Body of pancreas (tissue), 4 donors: ENCODE results near the gene ARHGAP18. TPM values are rescaled to one million over a fixed set of nuclear protein-coding genes. Genes with fewer than 3 reads are reported as not detected.

Source experiments
- ATAC-seq: fragments of 150-250 bp; one replicate; pipeline ENCODE4 v1.9.1; 2016
- DNase-seq, 4 donors: peaks; one replicate each; pipeline ENCODE4 v3.0.0-alpha.2; 2019
- H3K27ac ChIP-seq, 4 donors: fragments of 200-600 bp; sonication (generic); 1 replicate in 3 of 4; 2 replicates in 1 of 4; pipeline versions ENCODE4 v1.5.1 to v1.6.1; 2016 to 2019; ENCODE audit warnings: mild to moderate bottlenecking in 1 of 4, mixed read lengths in 1 of 4, moderate library complexity in 1 of 4
- H3K27me3 ChIP-seq, 2 donors: fragments of 200-600 bp; sonication (generic); one replicate each; pipeline ENCODE4 v1.6.0; 2016; ENCODE audit warnings: mild to moderate bottlenecking in 1 of 2
- H3K36me3 ChIP-seq, 2 donors: fragments of 200-600 bp; sonication (generic); replicated peaks in 1 of 2; 2 replicates each; pipeline ENCODE4 v1.5.1; 2016; ENCODE audit warnings: low read depth in 2 of 2; ENCODE audit not compliant: insufficient read depth in 1 of 2
- H3K4me1 ChIP-seq: fragments of 200-600 bp; sonication (generic); one replicate; pipeline ENCODE4 v1.6.0; 2016
- H3K4me3 ChIP-seq, 2 donors: fragments of 200-600 bp; sonication (generic); 1 replicate in 1 of 2; 2 replicates in 1 of 2; pipeline ENCODE4 v1.5.1; 2016 to 2019
- H3K9me3 ChIP-seq, 3 donors: fragments of 200-600 bp; sonication (generic); 1 replicate in 2 of 3; 2 replicates in 1 of 3; pipeline ENCODE4 v1.5.1; 2016
- POLR2A ChIP-seq, 3 donors: fragments of 450-650 bp; IDR thresholded peaks; one replicate each; pipeline ENCODE4 v1.6.1; 2016; ENCODE audit warnings: antibody characterized with exemption in 3 of 3, mild to moderate bottlenecking in 2 of 3
- WGBS, 2 donors: methylation state at CpG; one replicate each; pipeline ENCODE4 v1.1.5; 2017; 5-methylcytosine and 5-hydroxymethylcytosine counted together
- intact Hi-C: fragments of 100-400 bp; cut with DNase I; formaldehyde crosslinking; loops from one replicate; pipeline ENCODE4 v1.15.1; 2023
- total RNA-seq, 2 donors: library from RNA; depleted of rRNA; stranded (reverse); fragments of >200 nt; gene quantifications; one replicate each; pipeline ENCODE4 v1.1.0, GENCODE V29; 2016
- TF ChIP-seq, protein P1 (sequence below), 7 experiments: fragments of 450-650 bp in 4 of 7; fragments of 200-600 bp in 3 of 7; sonication (generic) in 3 of 7; IDR thresholded peaks; one replicate each; pipeline ENCODE4 v1.5.1; 2016 to 2019; ENCODE audit warnings: antibody characterized with exemption in 7 of 7

ARHGAP18 gene
- total RNA-seq, 2 donors from 2014 or later = 16.2 to 30.6 TPM

- TF ChIP-seq POLR2A (IDR thresholded peaks at IDR 0.05) = no peak
- TF ChIP-seq, protein P1, sequence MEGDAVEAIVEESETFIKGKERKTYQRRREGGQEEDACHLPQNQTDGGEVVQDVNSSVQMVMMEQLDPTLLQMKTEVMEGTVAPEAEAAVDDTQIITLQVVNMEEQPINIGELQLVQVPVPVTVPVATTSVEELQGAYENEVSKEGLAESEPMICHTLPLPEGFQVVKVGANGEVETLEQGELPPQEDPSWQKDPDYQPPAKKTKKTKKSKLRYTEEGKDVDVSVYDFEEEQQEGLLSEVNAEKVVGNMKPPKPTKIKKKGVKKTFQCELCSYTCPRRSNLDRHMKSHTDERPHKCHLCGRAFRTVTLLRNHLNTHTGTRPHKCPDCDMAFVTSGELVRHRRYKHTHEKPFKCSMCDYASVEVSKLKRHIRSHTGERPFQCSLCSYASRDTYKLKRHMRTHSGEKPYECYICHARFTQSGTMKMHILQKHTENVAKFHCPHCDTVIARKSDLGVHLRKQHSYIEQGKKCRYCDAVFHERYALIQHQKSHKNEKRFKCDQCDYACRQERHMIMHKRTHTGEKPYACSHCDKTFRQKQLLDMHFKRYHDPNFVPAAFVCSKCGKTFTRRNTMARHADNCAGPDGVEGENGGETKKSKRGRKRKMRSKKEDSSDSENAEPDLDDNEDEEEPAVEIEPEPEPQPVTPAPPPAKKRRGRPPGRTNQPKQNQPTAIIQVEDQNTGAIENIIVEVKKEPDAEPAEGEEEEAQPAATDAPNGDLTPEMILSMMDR (IDR thresholded peaks at IDR 0.05) = no peak
- 90% methylated on average over 3 of the region's 3 CpGs for WGBS, 2 donors
- intact Hi-C loops = no loop called here
- H3K4me3 ChIP-seq = no peak overlapping the region
- ATAC-seq (no peak), DNase-seq (no peak)
- H3K27ac ChIP-seq = no peak overlapping the region
- H3K27me3 ChIP-seq = no peaks in the 10 kb centered on the region
- peaks cover 0 to 5% of the 10 kb centered on the region in 2 donors for H3K36me3 ChIP-seq
- no peaks in the 10 kb centered on the region for H3K9me3 ChIP-seq
- peaks cover 32% of the 10 kb centered on the region for H3K4me1 ChIP-seq
These were observed 74.4 kb downstream of the ARHGAP18 start for GRCh38 chr6:129635396-129636130.

DNA sequence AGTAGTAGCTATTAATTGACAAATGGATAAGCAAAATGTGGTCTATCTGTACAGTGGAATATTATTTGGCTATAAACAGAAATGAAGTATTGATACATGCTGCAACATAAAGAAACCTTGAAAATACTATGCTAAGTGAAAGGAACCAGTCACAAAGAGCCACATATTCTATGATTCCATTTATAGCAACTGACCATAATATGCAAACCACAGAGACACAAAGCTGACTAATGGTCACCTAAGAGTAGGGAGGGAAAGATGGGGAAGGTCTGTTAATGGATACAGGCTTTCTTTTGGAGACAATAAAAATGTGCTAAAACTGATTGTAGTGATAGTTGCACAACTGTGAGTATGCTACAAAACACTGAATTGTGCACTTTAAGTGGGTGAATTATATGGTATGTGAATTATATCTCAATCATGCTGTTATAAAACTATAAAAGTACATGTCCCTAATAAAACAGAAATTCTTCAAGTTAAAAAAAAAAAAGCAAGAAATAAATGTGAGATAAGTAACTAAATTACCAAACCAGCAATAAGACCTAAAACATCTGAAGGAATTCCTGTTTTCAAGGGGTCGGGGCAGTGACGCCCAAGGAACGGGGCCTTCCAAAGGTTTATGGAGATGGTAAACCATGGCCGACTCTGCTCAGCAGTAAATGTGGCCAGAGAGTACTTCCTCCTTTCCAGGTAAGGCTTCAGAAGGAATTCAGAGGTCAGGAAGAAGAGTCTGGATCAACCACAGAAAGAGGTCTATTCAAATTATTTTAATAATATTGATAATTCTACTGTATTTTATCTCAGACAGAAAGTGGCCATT, 75.4 kb downstream of the ARHGAP18 start:
- DNase-seq (no peak), ATAC-seq (no peak)
- no peak overlapping the region for H3K4me3 ChIP-seq
- no peak overlapping the region for H3K27ac ChIP-seq
- no peaks in the 10 kb centered on the region for H3K9me3 ChIP-seq
- WGBS, 2 donors = 90 to 91% methylated on average over 4 of the region's 4 CpGs
- H3K27me3 ChIP-seq = no peaks in the 10 kb centered on the region
- no peak for TF ChIP-seq POLR2A (IDR thresholded peaks at IDR 0.05)
- TF ChIP-seq, protein P1 (IDR thresholded peaks at IDR 0.05) = no peak
- H3K36me3 ChIP-seq = peaks cover 0 to 5% of the 10 kb centered on the region in 2 donors
- H3K4me1 ChIP-seq = peaks cover 31% of the 10 kb centered on the region
- intact Hi-C loops = no loop called here

DNA sequence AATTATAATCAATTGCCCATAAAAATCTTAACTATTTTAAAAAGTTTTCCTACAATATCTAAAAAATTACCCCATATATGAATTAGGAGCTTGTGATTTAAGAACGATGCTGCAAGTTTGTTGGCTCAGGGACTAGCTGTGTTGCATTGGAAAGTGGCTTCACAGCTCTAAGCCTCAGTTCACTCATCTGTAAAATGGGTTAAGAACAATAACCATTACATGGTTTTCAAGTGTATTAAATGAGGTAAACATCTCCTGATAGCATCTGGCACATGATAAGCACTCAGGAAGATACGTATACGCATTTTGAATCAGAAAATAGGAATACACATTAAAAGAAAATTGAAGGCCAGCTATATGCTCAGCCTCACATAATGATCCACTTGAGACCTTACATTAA, 76.4 kb downstream of the ARHGAP18 start:
- DNase-seq (no peak), ATAC-seq (no peak)
- Histone ChIP-seq H3K4me3 (no peak overlapping the region), H3K9me3 (no peaks in the 10 kb centered on the region), H3K36me3 (peaks cover 0 to 5% of the 10 kb centered on the region in 2 donors), H3K4me1 (peaks cover 20% of the 10 kb centered on the region), H3K27me3 (no peaks in the 10 kb centered on the region), H3K27ac (no peak overlapping the region)
- intact Hi-C loops = no loop called here
- 93 to 95% methylated on average over 3 of the region's 3 CpGs for WGBS, 2 donors
- no peak for TF ChIP-seq POLR2A (IDR thresholded peaks at IDR 0.05)
- TF ChIP-seq, protein P1 (IDR thresholded peaks at IDR 0.05) = no peak

- Histone ChIP-seq H3K27me3 (no peaks in the 10 kb centered on the region), H3K4me1 (peaks cover 6% of the 10 kb centered on the region), H3K27ac (no peak overlapping the region), H3K9me3 (no peaks in the 10 kb centered on the region), H3K4me3 (no peak overlapping the region), H3K36me3 (peaks cover 0 to 8% of the 10 kb centered on the region in 2 donors)
- no peak for ATAC-seq
- no peak for DNase-seq
- TF ChIP-seq POLR2A (IDR thresholded peaks at IDR 0.05) = no peak
- TF ChIP-seq, protein P1 (IDR thresholded peaks at IDR 0.05) = no peak
- intact Hi-C loops = no loop called here
These were observed 77.8 kb downstream of the ARHGAP18 start for GRCh38 chr6:129632172-129632613.
